ENCODE results near the gene B4GALT2. TPM values are rescaled to one million over a fixed set of nuclear protein-coding genes. Genes with fewer than 3 reads are reported as not detected.

Gene B4GALT2
- polyA plus RNA-seq, 1 donor: 41.5 TPM

DNA sequence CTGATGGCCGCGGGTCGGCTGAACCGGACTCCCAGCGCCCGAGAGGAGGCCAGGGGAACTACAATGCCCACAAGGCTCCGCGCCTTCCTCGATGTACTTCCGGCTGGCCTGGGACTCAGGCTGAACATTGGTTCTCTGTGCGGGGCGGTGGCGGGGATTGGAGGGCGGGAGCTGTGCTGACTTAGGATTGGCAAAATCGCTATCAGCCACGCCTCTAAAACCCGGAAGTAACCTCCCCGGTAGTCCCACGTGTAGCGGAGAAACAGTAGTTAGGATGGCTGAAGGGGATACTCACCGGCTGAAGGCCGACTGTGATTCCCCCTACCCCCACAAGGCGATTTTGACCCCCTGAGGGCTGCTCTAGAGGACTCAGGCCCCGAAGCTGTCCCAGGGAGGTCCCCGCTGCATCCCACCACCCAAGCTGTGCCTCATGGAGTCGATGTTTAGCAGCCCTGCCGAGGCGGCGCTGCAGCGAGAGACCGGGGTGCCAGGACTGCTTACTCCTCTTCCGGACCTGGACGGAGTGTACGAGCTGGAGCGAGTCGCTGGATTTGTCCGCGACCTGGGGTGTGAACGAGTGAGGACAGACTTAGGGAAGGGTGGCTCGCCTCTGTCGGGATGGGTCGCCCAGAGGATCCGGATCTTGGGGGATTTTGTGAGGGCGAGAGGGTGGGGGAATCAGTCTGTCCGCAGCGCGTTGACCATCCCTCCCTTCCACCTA, 9.1 kb upstream of the B4GALT2 start, which contains the start of gene DPH2:
DPH2 (plus strand) TSS at position 265 of the 721 bp plus-strand sequence; CDS start at position 431, 166 bp downstream.
- DNase-seq: peak; percentile 96

DNA sequence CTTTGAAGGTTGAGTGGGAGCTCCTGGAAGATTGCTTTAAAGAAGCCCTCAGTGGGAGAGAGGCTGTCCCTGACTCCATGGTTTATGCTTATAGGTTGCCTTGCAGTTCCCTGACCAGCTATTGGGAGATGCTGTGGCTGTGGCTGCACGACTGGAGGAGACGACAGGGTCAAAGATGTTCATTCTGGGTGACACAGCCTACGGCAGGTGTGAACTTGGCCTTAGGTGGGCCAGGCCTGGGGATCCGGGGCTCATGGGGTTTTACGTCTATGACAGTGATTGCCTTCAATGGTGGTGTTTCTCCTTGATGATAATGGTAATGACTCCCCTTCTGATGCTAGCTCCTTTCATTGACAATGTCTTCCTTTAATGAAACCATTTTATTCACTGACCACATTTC, 8.5 kb upstream of the B4GALT2 start:
- DNase-seq: no peak

GRCh38 chr1:43970911-43971310, 8.1 kb upstream of the B4GALT2 start:
- DNase-seq: no peak

- DNase-seq: no peak
Observed at GRCh38 chr1:43971336-43971980, 7.6 kb upstream of the B4GALT2 start.

GRCh38 chr1:43973981-43974442, 5.0 kb upstream of the B4GALT2 start:
- no peak for DNase-seq

GRCh38 chr1:43974443-43975248, 4.4 kb upstream of the B4GALT2 start, which contains the start of gene ATP6V0B:
TSS of gene ATP6V0B (plus strand) at chr1:43974960. CDS start at chr1:43975041, 81 bp downstream.
- DNase-seq: peak; percentile 95

DNA sequence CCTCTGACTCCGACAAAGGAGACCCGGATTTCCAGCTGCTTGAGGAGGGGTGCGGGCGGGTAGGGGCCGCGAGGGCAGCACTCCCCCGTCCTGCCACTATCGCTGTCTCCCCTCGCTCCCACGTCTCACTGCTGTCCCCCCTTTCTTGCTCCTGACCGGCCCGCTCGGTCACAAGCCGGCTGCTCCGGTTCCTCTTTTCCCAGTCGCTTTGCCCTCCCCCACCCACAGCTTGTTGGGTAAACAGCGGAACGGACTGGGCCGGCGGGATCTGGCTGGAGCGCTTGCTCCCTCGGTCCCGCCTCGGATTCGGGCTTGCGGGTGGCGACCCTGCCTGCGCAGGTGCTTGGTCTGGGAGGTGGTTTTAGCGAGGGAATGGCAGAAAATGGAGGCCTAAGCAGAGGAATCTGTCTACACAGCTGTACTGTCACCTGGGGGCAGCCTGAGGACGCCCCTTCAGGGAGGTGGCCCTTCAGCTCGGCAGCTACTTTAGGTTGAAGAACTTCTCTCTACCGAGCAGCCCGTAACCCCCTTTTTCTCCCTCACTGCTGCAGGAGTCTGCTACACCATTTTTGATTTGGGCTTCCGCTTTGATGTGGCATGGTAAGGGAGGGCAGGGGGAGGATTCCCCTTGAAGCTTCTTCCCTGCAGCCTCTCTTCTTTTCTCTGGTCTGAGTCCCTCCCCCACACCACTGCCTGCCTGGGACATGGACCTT, 3.6 kb upstream of the B4GALT2 start:
- peak; percentile 39 for DNase-seq

GRCh38 chr1:43976045-43976444, 3.0 kb upstream of the B4GALT2 start:
- DNase-seq: no peak

DNA sequence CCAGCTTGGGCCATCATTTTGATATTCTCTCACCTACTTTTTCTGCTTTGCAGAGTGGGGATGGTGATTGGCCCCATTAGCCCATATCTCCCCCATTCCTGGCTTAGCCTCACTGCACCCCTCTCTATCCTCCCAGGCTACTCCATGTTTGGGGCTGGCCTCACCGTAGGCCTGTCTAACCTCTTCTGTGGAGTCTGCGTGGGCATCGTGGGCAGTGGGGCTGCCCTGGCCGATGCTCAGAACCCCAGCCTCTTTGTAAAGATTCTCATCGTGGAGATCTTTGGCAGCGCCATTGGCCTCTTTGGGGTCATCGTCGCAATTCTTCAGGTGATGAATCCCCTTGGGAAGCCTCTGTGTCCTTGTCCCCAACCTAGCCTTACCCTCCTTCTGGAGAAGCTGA, 2.1 kb upstream of the B4GALT2 start:
- DNase-seq: no peak

DNA sequence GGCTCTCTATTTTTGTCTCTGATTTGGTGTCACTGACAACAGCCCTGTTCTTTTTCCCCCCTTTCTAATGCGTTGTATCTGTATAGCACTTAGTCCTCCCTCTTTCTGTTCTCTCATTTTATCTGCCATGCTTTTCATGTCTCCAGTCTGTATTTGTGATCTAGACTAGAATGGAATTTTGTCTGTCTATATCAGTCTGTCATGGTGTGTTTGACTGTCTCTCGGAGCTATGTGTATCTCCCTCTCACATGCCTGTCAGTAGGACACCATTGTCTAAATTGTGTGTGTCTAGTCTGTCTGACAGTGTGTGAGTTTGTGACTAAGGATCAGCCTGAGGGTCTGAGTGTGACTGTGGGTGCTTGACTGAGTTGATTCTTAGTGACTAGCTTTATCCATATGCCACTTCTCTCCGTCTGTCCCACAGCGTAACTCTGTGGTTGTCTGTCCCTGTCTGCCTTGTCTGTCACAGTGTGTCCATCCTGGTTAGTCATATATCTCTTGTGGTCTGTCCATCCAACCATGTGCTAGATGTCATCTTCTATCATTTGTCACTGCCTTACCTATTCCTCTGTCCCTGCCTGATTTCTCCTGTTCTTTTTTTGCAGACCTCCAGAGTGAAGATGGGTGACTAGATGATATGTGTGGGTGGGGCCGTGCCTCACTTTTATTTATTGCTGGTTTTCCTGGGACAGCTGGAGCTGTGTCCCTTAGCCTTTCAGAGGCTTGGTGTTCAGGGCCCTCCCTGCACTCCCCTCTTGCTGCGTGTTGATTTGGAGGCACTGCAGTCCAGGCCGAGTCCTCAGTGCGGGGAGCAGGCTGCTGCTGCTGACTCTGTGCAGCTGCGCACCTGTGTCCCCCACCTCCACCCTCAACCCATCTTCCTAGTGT, 1.4 kb upstream of the B4GALT2 start:
- no peak for DNase-seq

DNA sequence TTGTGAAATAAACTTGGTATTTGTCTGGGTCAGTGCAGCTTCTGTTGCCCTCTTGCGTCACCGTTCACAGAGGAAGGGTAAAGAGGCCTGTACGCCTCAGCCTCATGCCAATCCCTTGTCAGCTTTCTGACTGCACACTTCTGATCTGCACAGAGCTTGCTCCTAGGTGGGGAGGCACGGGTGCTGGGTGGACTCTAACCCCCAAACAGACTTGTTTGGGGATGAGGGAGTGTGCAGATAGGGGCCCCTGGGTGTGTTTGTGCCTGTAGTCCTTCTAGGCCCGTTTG, 803 bp upstream of the B4GALT2 start:
- no peak for DNase-seq

GRCh38 chr1:43979261-43979527, 184 bp downstream of the B4GALT2 start:
- no peak for DNase-seq

DNA sequence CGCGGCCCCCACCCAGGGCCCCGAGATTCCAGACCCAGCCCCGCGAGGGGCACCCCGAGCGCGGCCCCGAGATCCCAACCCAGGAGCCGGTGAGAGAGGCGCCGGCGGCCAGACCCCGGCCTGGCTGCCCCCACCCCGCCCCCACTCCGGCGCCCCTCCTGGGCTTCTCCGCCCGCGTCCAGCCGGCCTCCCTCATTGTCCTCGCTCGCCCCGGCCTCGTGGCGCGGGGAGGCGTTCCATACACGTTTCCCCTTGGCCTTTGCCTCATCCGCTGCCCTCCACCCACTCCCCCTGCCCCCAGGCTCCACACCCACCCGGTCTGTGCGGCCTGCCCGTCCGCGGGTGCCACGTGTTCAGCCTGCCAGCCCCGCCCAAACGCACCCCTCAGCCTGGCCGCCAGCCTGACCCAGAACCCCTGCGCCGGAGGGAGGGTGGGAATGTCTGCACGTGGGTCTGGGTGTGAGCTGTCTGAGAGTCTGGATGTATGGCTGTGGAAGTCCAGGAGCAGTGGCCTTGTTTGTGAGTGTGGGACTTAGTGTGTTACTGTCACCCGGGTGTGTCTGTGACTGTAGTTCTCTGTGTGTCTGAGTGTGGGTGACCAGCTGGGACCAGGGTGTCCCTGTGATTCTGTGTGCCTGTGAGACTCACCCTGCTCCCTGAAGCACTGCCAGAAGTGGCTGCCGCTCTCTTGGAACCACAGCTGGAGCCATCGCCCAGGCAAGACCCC, 681 bp downstream of the B4GALT2 start:
- DNase-seq: peak; percentile 46

GRCh38 chr1:43980255-43981134, 1.5 kb downstream of the B4GALT2 start:
- DNase-seq: no peak

GRCh38 chr1:43981135-43981491, 2.1 kb downstream of the B4GALT2 start:
- no peak for DNase-seq

DNA sequence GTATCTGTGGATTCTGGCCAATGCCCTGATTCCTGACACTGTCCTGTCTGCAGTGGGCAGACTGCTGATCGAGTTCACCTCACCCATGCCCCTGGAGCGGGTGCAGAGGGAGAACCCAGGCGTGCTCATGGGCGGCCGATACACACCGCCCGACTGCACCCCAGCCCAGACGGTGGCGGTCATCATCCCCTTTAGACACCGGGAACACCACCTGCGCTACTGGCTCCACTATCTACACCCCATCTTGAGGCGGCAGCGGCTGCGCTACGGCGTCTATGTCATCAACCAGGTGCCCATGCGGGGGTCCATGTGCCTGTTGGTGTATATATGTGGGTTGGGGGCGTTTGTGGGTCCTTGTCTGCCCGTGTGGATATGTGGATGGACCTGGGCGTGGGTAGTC, 2.6 kb downstream of the B4GALT2 start:
- DNase-seq: no peak

DNA sequence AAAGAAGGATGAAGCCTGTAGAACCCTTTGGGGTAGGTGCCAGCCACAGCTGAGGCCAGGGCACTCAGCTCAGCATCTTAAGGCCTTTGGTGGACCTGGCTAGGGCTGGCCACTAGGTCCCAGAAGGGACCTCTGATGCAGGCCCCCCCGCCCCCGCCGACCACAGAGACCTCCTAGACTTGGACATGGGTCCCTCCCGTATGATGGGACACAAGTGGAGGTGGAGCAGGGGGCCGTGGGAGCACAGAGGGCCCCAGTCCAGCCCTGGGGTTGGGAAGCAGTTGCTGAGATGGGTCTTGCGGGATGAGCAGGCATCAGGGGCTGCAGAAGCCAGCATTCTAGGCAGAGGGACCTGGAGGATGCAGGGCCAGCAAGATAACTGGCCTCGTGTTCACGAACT, 3.2 kb downstream of the B4GALT2 start:
- DNase-seq: no peak

GRCh38 chr1:43982808-43983207, 3.8 kb downstream of the B4GALT2 start:
- no peak for DNase-seq

DNA sequence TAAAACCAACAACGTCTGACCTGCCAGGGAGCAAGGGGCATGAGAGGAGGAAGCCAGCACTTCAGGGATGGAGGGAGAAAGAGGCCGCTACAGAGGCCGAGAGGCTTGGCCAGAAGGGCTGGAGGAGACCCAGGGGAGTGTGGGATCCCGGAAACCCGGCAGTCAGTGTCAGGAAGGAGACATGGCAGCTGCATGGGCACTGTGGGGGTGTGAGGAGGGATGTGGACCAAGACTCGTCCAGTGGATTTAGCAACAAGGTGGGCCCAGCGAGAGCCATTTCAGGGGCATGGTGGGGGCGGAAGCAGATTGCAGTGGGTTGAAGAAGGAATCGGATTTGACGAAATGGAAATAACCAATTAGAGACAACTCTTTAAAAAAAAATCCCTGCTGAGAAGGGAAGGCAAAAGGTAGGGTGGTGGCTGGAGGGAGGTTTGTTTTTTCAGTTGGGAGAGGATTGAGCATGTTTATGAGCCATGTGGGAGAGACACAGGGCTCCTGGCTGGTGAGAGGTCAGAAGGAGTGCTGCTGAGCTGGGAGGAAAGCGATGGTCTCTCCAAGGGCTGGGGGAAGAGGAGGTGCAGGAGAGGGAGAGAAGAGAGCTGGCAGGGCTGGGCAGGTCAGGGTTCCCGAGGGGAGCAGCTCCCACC, 4.4 kb downstream of the B4GALT2 start:
- no peak for DNase-seq

DNA sequence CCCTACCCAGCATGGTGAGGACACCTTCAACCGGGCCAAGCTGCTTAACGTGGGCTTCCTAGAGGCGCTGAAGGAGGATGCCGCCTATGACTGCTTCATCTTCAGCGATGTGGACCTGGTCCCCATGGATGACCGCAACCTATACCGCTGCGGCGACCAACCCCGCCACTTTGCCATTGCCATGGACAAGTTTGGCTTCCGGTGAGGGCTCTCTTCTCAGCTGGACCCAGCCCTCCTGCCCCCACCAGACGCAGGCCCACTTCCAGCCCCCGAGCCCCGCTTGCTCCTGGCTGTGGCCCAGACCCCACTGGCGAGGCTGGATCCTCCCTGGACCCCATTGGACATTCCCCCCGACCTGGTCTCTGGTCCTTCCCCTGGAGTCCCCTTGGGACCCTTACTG, 5.8 kb downstream of the B4GALT2 start:
- no peak for DNase-seq

Measured in hindlimb muscle (tissue), 1 donor.